ENCODE measurements around the gene GPR108.

DNA sequence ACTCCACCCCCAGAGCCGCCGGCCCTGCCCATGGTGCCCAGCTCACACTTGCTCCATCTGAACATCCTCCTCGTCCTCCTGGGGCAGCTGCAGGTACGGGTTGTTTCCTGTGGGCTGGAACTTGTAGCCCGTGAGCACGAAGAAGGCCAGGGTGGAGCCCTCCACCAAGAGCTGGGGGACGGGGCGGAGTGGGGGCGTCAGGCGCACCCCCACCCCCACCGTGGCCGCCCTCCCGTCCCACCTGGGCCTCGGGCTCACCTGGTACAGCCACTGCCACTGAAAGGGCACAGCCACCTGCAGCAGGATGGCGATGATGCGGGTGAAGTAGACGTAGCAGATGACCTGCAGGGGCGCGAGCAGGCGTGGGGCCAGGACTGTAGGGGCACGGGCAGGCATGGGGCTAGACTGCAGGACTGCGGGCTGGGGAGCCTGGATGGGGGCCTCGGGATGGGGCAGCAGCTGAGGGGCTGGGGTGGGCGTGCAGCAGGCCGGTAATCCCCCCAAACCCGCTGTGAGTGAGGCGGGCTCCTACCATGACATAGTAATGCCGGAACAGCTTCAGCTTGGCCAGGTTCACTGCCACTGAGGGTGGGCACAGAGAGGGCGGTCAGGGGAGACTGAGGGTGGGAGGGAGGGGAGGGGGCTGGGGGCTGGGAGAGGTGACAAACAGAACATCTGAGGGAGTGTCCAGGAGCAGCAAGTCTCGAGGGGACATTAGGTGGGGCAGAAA, 6.3 kb downstream of the GPR108 start:
- TF ChIP-seq, protein P1, sequence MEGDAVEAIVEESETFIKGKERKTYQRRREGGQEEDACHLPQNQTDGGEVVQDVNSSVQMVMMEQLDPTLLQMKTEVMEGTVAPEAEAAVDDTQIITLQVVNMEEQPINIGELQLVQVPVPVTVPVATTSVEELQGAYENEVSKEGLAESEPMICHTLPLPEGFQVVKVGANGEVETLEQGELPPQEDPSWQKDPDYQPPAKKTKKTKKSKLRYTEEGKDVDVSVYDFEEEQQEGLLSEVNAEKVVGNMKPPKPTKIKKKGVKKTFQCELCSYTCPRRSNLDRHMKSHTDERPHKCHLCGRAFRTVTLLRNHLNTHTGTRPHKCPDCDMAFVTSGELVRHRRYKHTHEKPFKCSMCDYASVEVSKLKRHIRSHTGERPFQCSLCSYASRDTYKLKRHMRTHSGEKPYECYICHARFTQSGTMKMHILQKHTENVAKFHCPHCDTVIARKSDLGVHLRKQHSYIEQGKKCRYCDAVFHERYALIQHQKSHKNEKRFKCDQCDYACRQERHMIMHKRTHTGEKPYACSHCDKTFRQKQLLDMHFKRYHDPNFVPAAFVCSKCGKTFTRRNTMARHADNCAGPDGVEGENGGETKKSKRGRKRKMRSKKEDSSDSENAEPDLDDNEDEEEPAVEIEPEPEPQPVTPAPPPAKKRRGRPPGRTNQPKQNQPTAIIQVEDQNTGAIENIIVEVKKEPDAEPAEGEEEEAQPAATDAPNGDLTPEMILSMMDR (conservative IDR thresholded peaks at IDR 0.05; ENCODE audit: low read depth, low read length) = no peak
- TF ChIP-seq EZH2 (IDR thresholded peaks at IDR 0.05; ENCODE audit: borderline replicate concordance, low read depth, low read length, poor library complexity, severe bottlenecking) = no peak
